A673 (cell line): ENCODE measurements around the gene FDCSP. TPM values are rescaled to one million over a fixed set of nuclear protein-coding genes. Genes with fewer than 3 reads are reported as not detected.
A peak's percentile ranks its signal among the peaks of the same experiment; 100 is the strongest.

Experiments used
- BruUV-seq: library from RNA; stranded (reverse); fragments of 400-500 nt; replicated peaks from 2 replicates; lab custom pipeline; 2021; lab: Mats Ljungman, UMichigan
- CTCF ChIA-PET: fragments of 300-600 bp; sonication (Branson Sonifier 250); formaldehyde crosslinking; loops from one replicate; lab custom pipeline; 2022; ENCODE audit warnings: antibody characterized with exemption; lab: Charles Lee
- POLR2A ChIA-PET: fragments of 300-600 bp; sonication (Branson Sonifier 250); formaldehyde crosslinking; loops from one replicate; lab custom pipeline; 2022; ENCODE audit warnings: antibody characterized with exemption; ENCODE audit not compliant: low non-redundant PET; lab: Charles Lee
- DNase-seq: peaks from one replicate; pipeline ENCODE4 v3.0.0-alpha.2; 2015; ENCODE audit warnings: low spot score
- H3K27ac ChIP-seq: fragments of 200-600 bp; sonication (generic); 2 replicates; pipeline ENCODE4 v1.5.1; 2016; ENCODE audit warnings: mixed run types, low read depth, mild to moderate bottlenecking, mixed read lengths, antibody characterized with exemption, low read length; ENCODE audit not compliant: poor library complexity, severe bottlenecking
- H3K27me3 ChIP-seq: fragments of 200-600 bp; sonication (generic); replicated peaks from 2 replicates; pipeline ENCODE4 v1.6.1; 2017; ENCODE audit warnings: mixed run types, low read depth, mild to moderate bottlenecking, mixed read lengths, antibody characterized with exemption, low read length; ENCODE audit not compliant: insufficient read depth, poor library complexity
- H3K36me3 ChIP-seq: fragments of 200-600 bp; sonication (generic); 2 replicates; pipeline ENCODE4 v1.6.1; 2016; ENCODE audit warnings: mixed run types, mild to moderate bottlenecking, mixed read lengths, antibody characterized with exemption, low read length; ENCODE audit not compliant: insufficient read depth, poor library complexity, severe bottlenecking
- H3K4me1 ChIP-seq: fragments of 200-600 bp; sonication (generic); 2 replicates; pipeline ENCODE4 v1.6.1; 2017; ENCODE audit warnings: mixed run types, mild to moderate bottlenecking, mixed read lengths, antibody characterized with exemption, low read length; ENCODE audit not compliant: insufficient read depth, poor library complexity, severe bottlenecking
- H3K4me3 ChIP-seq: fragments of 200-600 bp; sonication (generic); 2 replicates; pipeline ENCODE4 v1.5.1; 2016; ENCODE audit warnings: low read depth, mixed run types, mild to moderate bottlenecking, mixed read lengths, low read length; ENCODE audit not compliant: poor library complexity, severe bottlenecking
- H3K9me3 ChIP-seq: fragments of 200-600 bp; sonication (generic); 2 replicates; pipeline ENCODE4 v1.6.1; 2016; ENCODE audit warnings: mixed run types, low read depth, mild to moderate bottlenecking, mixed read lengths, antibody characterized with exemption, low read length; ENCODE audit not compliant: poor library complexity, severe bottlenecking
- EZH2 ChIP-seq: fragments of 200-600 bp; sonication (generic); IDR thresholded peaks from 2 replicates; pipeline ENCODE4 v1.6.1; 2017; ENCODE audit warnings: borderline replicate concordance, low read depth, mild to moderate bottlenecking, mixed read lengths, antibody characterized with exemption, low read length; ENCODE audit not compliant: poor library complexity, severe bottlenecking
- intact Hi-C: fragments of 100-400 bp; cut with micrococcal nuclease; formaldehyde crosslinking; loops from one replicate; pipeline ENCODE4 v1.10.0; 2022; ENCODE audit not compliant: unreplicated experiment
- total RNA-seq: library from RNA; stranded (reverse); gene quantifications from 2 replicates; pipeline ENCODE4 v1.2.3, GENCODE V29; 2021
- TF ChIP-seq, protein P1 (sequence below): fragments of 300-800, 200-600 bp; sonication (generic); conservative IDR thresholded peaks from 2 replicates; pipeline ENCODE4 v1.5.1; 2017; ENCODE audit warnings: low read depth, mild to moderate bottlenecking, antibody characterized with exemption, low read length, moderate library complexity, mixed read lengths

The FDCSP gene
- total RNA-seq, 1 experiment from 2014 or later, result not detected

DNA sequence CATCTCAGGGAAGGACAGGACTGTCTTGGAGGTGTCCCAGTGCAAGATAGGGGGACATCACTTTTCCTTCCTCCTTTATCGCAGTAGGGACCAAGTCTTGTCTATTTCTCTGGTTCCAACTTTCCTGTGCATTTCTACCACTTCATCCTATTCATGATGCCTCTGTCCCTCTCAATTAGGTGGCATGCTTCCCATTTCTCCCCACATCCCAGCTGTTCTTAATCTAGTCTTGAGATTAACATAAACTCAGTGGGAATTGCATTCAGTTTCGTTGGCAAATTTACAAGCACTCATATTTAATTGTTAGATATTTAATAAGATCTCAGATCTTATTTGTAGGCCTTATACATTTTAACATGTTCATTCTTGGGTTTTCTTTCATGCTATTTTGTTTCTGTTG lies 46.1 kb upstream of the FDCSP start:
- peak; percentile 0 for DNase-seq
- Histone ChIP-seq H3K4me1 (no peaks in the 10 kb centered on the region), H3K27ac (no peak overlapping the region), H3K27me3 (no peaks in the 10 kb centered on the region), H3K4me3 (no peak overlapping the region), H3K36me3 (no peaks in the 10 kb centered on the region), H3K9me3 (no peaks in the 10 kb centered on the region)
- POLR2A ChIA-PET, result no interaction called here
- CTCF ChIA-PET, result no interaction called here
- intact Hi-C loops, result loop anchor here (5.0 kb wide), 1 partner anchor 283 kb away; no protein-coding TSS in a partner anchor
- BruUV-seq, result no TSS peak
- TF ChIP-seq EZH2, result no peak
- TF ChIP-seq, protein P1, sequence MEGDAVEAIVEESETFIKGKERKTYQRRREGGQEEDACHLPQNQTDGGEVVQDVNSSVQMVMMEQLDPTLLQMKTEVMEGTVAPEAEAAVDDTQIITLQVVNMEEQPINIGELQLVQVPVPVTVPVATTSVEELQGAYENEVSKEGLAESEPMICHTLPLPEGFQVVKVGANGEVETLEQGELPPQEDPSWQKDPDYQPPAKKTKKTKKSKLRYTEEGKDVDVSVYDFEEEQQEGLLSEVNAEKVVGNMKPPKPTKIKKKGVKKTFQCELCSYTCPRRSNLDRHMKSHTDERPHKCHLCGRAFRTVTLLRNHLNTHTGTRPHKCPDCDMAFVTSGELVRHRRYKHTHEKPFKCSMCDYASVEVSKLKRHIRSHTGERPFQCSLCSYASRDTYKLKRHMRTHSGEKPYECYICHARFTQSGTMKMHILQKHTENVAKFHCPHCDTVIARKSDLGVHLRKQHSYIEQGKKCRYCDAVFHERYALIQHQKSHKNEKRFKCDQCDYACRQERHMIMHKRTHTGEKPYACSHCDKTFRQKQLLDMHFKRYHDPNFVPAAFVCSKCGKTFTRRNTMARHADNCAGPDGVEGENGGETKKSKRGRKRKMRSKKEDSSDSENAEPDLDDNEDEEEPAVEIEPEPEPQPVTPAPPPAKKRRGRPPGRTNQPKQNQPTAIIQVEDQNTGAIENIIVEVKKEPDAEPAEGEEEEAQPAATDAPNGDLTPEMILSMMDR, result no peak

DNA sequence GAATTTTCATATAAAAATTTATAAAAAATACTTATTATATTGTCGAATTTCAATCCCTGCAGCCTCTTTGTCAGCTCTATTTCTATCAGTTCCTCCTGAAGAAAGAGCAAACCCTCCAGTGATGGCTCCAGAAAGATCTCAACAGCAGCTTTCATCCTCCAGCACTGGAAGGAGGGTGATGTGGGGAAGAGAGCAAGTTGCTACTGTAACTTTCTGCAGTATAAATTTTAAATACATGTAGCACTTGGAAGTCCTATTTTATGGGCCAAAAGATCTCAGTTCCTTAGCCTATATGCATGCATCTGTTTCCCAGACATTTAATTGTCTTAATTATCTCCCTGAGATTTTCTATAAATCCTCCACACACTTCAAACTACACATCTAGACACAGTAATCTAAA lies 44.1 kb upstream of the FDCSP start:
- no TSS peak for BruUV-seq
- H3K9me3 ChIP-seq, result no peaks in the 10 kb centered on the region
- H3K27ac ChIP-seq, result no peak overlapping the region
- no peaks in the 10 kb centered on the region for H3K36me3 ChIP-seq
- intact Hi-C loops, result loop anchor here (2.0 to 5.0 kb wide), 2 partner anchors 285 to 323 kb away; no protein-coding TSS in a partner anchor
- ChIA-PET CTCF (no interaction called here), POLR2A (interaction anchor here (0.6 kb wide), 1 partner anchor 27 kb away, joined by 3 read pairs; no protein-coding TSS in a partner anchor)
- no peaks in the 10 kb centered on the region for H3K4me1 ChIP-seq
- DNase-seq, result no peak
- no peak overlapping the region for H3K4me3 ChIP-seq
- TF ChIP-seq, protein P1, result no peak
- TF ChIP-seq EZH2, result no peak
- H3K27me3 ChIP-seq, result no peaks in the 10 kb centered on the region

DNA sequence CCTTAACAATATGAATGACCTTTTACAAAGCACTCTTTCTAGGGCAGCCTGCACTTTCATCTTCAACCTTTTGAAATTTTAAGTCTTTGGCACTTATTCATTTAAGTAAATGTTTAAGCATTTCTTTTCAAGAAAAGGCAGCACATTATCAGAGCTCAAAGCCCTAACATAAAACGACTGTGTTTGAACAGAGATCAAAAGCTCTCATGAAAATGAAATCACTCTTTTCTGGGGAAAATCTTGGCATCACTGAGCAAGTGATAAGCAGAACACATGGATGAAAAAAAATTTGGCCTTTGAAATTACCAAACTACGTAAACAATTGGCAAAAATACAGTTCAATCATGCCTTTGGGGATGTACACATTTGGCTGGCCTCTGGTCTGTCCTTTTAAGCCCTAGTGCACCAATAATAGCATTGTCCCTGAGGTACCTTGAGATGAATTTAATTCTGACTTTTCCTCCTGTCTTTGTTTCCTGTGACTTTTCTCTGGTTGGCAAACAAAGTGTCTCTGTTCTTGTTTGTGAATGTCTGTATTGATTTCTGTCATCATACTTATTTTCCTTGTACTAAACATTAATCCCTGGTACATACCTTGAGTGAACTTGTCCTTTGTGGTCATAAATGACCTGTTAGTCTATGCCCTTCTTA lies 43.3 kb upstream of the FDCSP start:
- Histone ChIP-seq H3K27ac (no peak overlapping the region), H3K9me3 (no peaks in the 10 kb centered on the region), H3K27me3 (no peaks in the 10 kb centered on the region), H3K4me1 (no peaks in the 10 kb centered on the region), H3K36me3 (no peaks in the 10 kb centered on the region), H3K4me3 (no peak overlapping the region)
- BruUV-seq, result no TSS peak
- no peak for DNase-seq
- intact Hi-C loops, result loop anchor here (1.0 to 5.0 kb wide), 3 partner anchors 285 to 493 kb away; no protein-coding TSS in a partner anchor
- TF ChIP-seq, protein P1, result no peak
- no peak for TF ChIP-seq EZH2
- ChIA-PET POLR2A (no interaction called here), CTCF (no interaction called here)
